Hepatocyte (in vitro differentiated cells): ENCODE results near the gene LSM14A. TPM values are rescaled to one million over a fixed set of nuclear protein-coding genes. Genes with fewer than 3 reads are reported as not detected.
A peak's percentile ranks its signal among the peaks of the same experiment; 100 is the strongest.

Experiments used
- DNase-seq: peaks from one replicate; pipeline ENCODE4 v3.0.0-alpha.2; 2016; ENCODE audit warnings: low spot score
- H2AFZ ChIP-seq: fragments of 200-600 bp; sonication (generic); 2 replicates; pipeline ENCODE4 v1.6.0; 2016; ENCODE audit warnings: antibody characterized with exemption, mild to moderate bottlenecking
- H3K27ac ChIP-seq: fragments of 200-600 bp; sonication (generic); 2 replicates; pipeline ENCODE4 v1.5.1; 2016; ENCODE audit warnings: mild to moderate bottlenecking
- H3K27me3 ChIP-seq: fragments of 200-600 bp; sonication (generic); 2 replicates; pipeline ENCODE4 v1.6.1; 2016
- H3K36me3 ChIP-seq: fragments of 200-600 bp; sonication (generic); replicated peaks from 2 replicates; pipeline ENCODE4 v1.5.1; 2016; ENCODE audit warnings: low read depth; ENCODE audit not compliant: insufficient read depth
- H3K4me1 ChIP-seq: fragments of 200-600 bp; sonication (generic); 2 replicates; pipeline ENCODE4 v1.5.1; 2016; ENCODE audit warnings: mild to moderate bottlenecking, moderate library complexity; ENCODE audit not compliant: insufficient read depth
- H3K4me2 ChIP-seq: fragments of 200-600 bp; sonication (generic); 2 replicates; pipeline ENCODE4 v1.6.0; 2016
- H3K4me3 ChIP-seq: fragments of 200-600 bp; sonication (generic); 2 replicates; pipeline ENCODE4 v1.5.1; 2016; ENCODE audit warnings: mild to moderate bottlenecking
- H3K79me2 ChIP-seq: fragments of 200-600 bp; sonication (generic); 2 replicates; pipeline ENCODE4 v1.6.0; 2017; ENCODE audit warnings: mild to moderate bottlenecking
- H3K9me2 ChIP-seq: fragments of 200-600 bp; sonication (generic); replicated peaks from 2 replicates; pipeline ENCODE4 v1.6.0; 2017; ENCODE audit warnings: mild to moderate bottlenecking; ENCODE audit not compliant: insufficient read depth
- H3K9me3 ChIP-seq: fragments of 200-600 bp; sonication (generic); 2 replicates; pipeline ENCODE4 v1.5.1; 2016; ENCODE audit warnings: low read depth, mild to moderate bottlenecking
- H4K20me1 ChIP-seq: fragments of 200-600 bp; sonication (generic); 2 replicates; pipeline ENCODE4 v1.6.0; 2016; ENCODE audit warnings: mild to moderate bottlenecking; ENCODE audit not compliant: insufficient read depth, poor library complexity, severe bottlenecking
- EZH2 ChIP-seq: fragments of 200-600 bp; sonication (generic); IDR thresholded peaks from 2 replicates; pipeline ENCODE4 v1.6.1; 2016; ENCODE audit warnings: antibody characterized with exemption, mild to moderate bottlenecking, borderline replicate concordance
- EZH2phosphoT487 ChIP-seq: fragments of 200-600 bp; sonication (generic); IDR thresholded peaks from one replicate; pipeline ENCODE4 v1.6.1; 2018; ENCODE audit warnings: antibody characterized with exemption, mild to moderate bottlenecking, low read depth, moderate library complexity; ENCODE audit not compliant: unreplicated experiment, severe bottlenecking
- WGBS: methylation state at CpG from one replicate; pipeline ENCODE4 v1.1.6; 2016; ENCODE audit warnings: low lambda C conversion rate; ENCODE audit errors: missing lambda C conversion rate; 5-methylcytosine and 5-hydroxymethylcytosine counted together
- polyA plus RNA-seq: library from polyadenylated mRNA; unstranded; fragments of >200 nt; fragmentation: Nextera tagmentation; extraction: Ambion mirVana; gene quantifications from 2 replicates; pipeline ENCODE4 v1.2.1, GENCODE V29; 2016
- total RNA-seq: library from RNA; depleted of rRNA; stranded (reverse); fragments of >200 nt; gene quantifications from 2 replicates; pipeline ENCODE4 v1.2.3, GENCODE V29; 2014
- TF ChIP-seq, protein P1 (sequence below): fragments of 200-600 bp; sonication (generic); IDR thresholded peaks from 2 replicates; pipeline ENCODE4 v1.5.1; 2016; ENCODE audit warnings: antibody characterized with exemption, mild to moderate bottlenecking; ENCODE audit not compliant: poor library complexity

LSM14A gene
- total and polyA plus RNA-seq, 2 experiments from 2014 or later = 64.7 to 96.5 TPM

DNA sequence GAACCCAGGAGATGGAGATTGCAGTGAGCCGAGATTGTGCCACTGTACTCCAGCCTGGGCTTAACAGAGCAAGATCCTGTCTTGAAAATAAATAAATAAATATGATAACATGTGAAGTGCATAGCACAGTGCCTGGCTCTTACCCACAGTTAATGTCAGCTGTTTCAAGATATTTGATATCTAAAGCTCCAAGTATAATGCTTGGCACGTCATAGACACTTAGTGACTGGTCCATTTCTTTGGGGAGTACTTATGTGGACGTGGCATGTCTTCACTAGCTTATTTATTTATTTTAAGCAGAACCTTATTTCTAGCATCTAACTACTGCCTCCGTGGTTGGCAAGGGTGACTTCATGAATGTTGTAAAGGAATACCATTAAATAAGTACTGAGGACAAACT is 100.8 kb downstream of the LSM14A start:
- TF ChIP-seq EZH2phosphoT487 (no peak), EZH2 (no peak)
- TF ChIP-seq, protein P1, sequence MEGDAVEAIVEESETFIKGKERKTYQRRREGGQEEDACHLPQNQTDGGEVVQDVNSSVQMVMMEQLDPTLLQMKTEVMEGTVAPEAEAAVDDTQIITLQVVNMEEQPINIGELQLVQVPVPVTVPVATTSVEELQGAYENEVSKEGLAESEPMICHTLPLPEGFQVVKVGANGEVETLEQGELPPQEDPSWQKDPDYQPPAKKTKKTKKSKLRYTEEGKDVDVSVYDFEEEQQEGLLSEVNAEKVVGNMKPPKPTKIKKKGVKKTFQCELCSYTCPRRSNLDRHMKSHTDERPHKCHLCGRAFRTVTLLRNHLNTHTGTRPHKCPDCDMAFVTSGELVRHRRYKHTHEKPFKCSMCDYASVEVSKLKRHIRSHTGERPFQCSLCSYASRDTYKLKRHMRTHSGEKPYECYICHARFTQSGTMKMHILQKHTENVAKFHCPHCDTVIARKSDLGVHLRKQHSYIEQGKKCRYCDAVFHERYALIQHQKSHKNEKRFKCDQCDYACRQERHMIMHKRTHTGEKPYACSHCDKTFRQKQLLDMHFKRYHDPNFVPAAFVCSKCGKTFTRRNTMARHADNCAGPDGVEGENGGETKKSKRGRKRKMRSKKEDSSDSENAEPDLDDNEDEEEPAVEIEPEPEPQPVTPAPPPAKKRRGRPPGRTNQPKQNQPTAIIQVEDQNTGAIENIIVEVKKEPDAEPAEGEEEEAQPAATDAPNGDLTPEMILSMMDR = no peak
- Histone ChIP-seq H3K4me2 (no peak overlapping the region), H3K9me3 (no peaks in the 10 kb centered on the region), H3K4me1 (no peaks in the 10 kb centered on the region), H3K9me2 (no peaks in the 10 kb centered on the region), H3K36me3 (peaks cover 1% of the 10 kb centered on the region), H4K20me1 (peaks cover 8% of the 10 kb centered on the region), H3K4me3 (no peak overlapping the region), H3K27me3 (no peaks in the 10 kb centered on the region), H3K27ac (no peak overlapping the region), H3K79me2 (peaks cover 79% of the 10 kb centered on the region), H2AFZ (no peak overlapping the region)
- DNase-seq = no peak
- 94% methylated on average over 4 of the region's 4 CpGs for WGBS

DNA sequence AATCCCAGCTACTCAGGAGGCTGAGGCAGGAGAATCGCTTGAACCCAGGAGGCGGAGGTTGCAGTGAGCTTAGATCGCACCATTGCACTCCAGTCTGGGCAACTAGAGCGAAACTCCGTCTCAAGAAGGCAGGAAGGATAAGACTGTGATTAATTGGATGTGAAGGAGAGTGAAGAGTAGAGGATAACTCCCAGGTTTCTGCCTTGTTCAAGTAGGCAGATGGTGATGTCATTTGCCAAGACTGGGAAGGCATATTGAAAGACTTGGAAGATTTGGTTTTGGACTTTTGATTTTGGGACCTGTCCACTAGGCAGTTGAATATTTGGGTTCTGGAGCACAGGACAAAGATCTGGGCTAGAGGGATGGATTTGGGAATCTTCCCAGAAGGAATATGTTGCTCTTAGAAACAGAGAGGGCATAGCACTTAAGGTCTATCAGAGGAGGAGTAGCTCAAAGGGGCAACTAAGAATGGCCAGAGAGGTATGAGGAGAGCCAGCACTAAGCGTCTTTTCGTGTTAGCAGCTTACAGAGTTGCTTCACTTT is 102.1 kb downstream of the LSM14A start:
- Histone ChIP-seq H3K4me1 (no peaks in the 10 kb centered on the region), H3K9me3 (no peaks in the 10 kb centered on the region), H3K27ac (peak overlapping the region; percentile 54), H3K9me2 (no peaks in the 10 kb centered on the region), H4K20me1 (peaks cover 5% of the 10 kb centered on the region), H3K79me2 (peaks cover 78% of the 10 kb centered on the region), H3K36me3 (no peaks in the 10 kb centered on the region), H3K27me3 (no peaks in the 10 kb centered on the region), H3K4me2 (peak overlapping the region; percentile 32), H2AFZ (no peak overlapping the region), H3K4me3 (no peak overlapping the region)
- DNase-seq = no peak
- TF ChIP-seq, protein P1 = no peak
- TF ChIP-seq EZH2 (no peak), EZH2phosphoT487 (no peak)
- 84% methylated on average over 7 of the region's 7 CpGs for WGBS

DNA sequence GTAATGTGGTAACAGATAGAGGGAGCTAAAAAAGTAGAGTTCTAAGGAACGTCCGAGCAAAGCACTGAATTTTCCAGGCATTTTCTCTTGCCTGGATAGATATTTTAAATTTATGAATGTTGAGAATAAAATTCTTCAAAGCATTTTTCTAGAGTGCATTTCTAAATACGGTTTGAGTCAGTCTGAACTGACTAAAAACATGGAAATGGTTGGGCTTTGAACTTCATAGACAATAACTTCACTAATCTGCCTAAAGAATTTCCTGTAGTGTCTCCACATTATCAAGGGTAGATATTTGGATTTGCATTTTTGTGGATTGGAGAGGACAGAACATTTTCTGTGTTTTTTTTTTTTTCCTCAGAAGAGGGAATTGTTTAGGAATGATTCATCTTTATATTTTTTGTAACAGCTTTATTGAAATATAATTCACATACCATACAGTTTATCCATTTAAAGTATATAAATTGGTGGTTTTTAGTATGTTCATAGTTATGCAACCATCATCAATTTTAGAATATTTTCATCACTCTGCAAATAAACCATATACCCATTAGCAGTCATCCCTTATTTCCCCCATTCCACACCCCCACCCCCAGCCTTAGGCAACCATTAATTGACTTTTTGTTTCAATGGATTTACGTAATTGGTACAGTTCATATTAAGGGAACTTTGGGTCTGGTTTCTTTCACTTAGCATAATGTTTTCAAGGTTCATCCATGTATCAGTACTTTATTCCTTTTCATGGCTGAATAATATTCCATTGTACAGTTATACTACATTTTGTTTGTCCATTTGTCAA is 102.7 kb downstream of the LSM14A start:
- H3K36me3 ChIP-seq = no peaks in the 10 kb centered on the region
- TF ChIP-seq EZH2phosphoT487 = no peak
- TF ChIP-seq, protein P1 = peak; percentile 6
- H3K9me3 ChIP-seq = no peaks in the 10 kb centered on the region
- peaks cover 5% of the 10 kb centered on the region for H4K20me1 ChIP-seq
- no peak for DNase-seq
- H3K4me2 ChIP-seq = no peak overlapping the region
- no peaks in the 10 kb centered on the region for H3K9me2 ChIP-seq
- no peaks in the 10 kb centered on the region for H3K4me1 ChIP-seq
- H3K4me3 ChIP-seq = no peak overlapping the region
- H3K27me3 ChIP-seq = no peaks in the 10 kb centered on the region
- peak overlapping the region; percentile 54 for H3K27ac ChIP-seq
- peaks cover 74% of the 10 kb centered on the region for H3K79me2 ChIP-seq
- H2AFZ ChIP-seq = no peak overlapping the region
- 55% methylated on average over 4 of the region's 4 CpGs for WGBS
